22Rv1 (cell line): Measurements from ENCODE around the gene TEX35.

Experiments
- ZFX ChIP-seq: fragments of 450-650 bp; IDR thresholded peaks from 2 replicates; pipeline ENCODE4 v1.6.1; 2017; ENCODE audit warnings: antibody characterized with exemption, borderline replicate concordance
- TF ChIP-seq, protein P1 (sequence below): fragments of 450-650 bp; IDR thresholded peaks from 2 replicates; pipeline ENCODE4 v1.5.1; 2017; ENCODE audit warnings: mild to moderate bottlenecking

DNA sequence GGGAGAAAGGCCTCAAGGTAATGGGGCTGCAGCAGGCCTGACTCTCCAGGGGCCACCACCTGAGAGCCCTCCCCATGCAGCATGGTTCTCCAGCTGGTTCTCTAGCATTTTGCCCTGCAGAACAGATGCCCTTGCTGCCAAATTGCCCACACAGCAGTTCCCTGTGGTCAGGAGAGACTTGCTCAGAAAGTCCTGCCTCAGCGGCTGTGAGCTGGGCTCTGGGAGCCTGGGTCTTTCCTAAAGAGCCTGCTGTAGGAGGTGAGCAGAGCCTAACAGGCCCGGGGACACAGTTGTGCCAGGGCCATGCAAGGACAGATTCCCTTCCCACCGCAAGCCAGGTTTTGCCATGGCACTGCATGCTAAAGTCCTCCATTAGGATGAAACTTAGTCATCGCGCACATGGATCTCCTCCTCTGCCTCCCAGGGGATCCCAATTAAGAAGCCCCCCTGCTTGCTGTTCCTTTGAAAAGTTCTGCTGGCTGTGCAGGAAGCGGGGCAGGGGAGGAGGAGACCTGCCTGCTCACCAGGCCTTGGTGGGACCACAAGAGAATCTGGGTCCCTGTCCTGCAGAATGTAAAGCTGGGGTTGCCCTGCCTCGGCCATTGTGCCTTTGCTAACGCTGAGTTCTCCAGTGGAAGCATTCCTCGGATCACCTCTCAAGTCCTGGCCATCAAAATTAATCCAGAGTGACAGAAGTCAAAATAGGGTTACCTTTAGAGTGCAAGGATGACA is 21.4 kb downstream of the TEX35 start:
- TF ChIP-seq, protein P1, sequence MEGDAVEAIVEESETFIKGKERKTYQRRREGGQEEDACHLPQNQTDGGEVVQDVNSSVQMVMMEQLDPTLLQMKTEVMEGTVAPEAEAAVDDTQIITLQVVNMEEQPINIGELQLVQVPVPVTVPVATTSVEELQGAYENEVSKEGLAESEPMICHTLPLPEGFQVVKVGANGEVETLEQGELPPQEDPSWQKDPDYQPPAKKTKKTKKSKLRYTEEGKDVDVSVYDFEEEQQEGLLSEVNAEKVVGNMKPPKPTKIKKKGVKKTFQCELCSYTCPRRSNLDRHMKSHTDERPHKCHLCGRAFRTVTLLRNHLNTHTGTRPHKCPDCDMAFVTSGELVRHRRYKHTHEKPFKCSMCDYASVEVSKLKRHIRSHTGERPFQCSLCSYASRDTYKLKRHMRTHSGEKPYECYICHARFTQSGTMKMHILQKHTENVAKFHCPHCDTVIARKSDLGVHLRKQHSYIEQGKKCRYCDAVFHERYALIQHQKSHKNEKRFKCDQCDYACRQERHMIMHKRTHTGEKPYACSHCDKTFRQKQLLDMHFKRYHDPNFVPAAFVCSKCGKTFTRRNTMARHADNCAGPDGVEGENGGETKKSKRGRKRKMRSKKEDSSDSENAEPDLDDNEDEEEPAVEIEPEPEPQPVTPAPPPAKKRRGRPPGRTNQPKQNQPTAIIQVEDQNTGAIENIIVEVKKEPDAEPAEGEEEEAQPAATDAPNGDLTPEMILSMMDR, result no peak
- TF ChIP-seq ZFX, result no peak
